ENCODE data around the gene MTCH1.

DNA sequence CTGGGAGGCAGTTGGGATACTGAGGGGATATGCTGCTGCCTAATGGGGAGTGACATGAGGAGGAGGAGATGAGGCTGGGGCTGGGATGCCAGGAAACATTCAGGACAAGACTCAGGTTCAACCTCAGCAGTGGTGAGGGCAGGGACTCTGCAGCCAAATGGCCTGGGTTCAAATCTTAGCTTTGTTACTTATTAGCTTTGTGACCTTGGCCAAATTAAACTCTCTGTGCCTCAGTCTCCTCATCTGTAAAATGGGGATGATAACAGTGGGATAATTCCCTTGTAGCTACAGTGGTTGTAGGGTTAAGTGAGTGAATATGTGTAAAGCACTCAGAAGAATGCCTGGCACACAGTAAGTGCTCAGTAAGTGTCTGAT lies 29.6 kb downstream of the MTCH1 start:
- TF ChIP-seq CREB1 (CRISPR knock-in tag; IDR thresholded peaks at IDR 0.05; ENCODE audit: low read depth) (no peak), EZH2phosphoT487 (IDR thresholded peaks at IDR 0.05; ENCODE audit: unreplicated experiment) (no peak), ZNF114 (CRISPR knock-in tag; IDR thresholded peaks at IDR 0.05) (no peak)
- TF ChIP-seq, protein P1, sequence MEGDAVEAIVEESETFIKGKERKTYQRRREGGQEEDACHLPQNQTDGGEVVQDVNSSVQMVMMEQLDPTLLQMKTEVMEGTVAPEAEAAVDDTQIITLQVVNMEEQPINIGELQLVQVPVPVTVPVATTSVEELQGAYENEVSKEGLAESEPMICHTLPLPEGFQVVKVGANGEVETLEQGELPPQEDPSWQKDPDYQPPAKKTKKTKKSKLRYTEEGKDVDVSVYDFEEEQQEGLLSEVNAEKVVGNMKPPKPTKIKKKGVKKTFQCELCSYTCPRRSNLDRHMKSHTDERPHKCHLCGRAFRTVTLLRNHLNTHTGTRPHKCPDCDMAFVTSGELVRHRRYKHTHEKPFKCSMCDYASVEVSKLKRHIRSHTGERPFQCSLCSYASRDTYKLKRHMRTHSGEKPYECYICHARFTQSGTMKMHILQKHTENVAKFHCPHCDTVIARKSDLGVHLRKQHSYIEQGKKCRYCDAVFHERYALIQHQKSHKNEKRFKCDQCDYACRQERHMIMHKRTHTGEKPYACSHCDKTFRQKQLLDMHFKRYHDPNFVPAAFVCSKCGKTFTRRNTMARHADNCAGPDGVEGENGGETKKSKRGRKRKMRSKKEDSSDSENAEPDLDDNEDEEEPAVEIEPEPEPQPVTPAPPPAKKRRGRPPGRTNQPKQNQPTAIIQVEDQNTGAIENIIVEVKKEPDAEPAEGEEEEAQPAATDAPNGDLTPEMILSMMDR (conservative IDR thresholded peaks at IDR 0.05; ENCODE audit: low read depth in 2 of 2) = no peak
